GM12878 (cell line): ENCODE measurements around the gene ZBTB3. TPM values are rescaled to one million over a fixed set of nuclear protein-coding genes. Genes with fewer than 3 reads are reported as not detected.

Source experiments
- ATAC-seq: fragments of 200-7000 bp; cut with Tn5 transposase; 3 replicates; pipeline ENCODE4 v1.9.1; 2020; ENCODE audit warnings: mild to moderate bottlenecking, moderate library complexity
- BruUV-seq: library from RNA; stranded (reverse); fragments of 400-500 nt; replicated peaks from 2 replicates; lab custom pipeline; 2021; lab: Mats Ljungman, UMichigan
- CTCF ChIA-PET: fragments of 300-600 bp; sonication (Branson Sonifier 250); formaldehyde crosslinking; extraction: SDS; loops from one replicate; lab custom pipeline; 2021; ENCODE audit warnings: inconsistent platforms; lab: Yijun Ruan, JAX
- POLR2A ChIA-PET: fragments of 350-600 bp; formaldehyde crosslinking; extraction: SDS; loops from one replicate; lab custom pipeline; 2021; ENCODE audit warnings: inconsistent platforms; lab: Charles Lee
- RAD21 ChIA-PET: fragments of 300-600 bp; sonication (Branson Sonifier 250); formaldehyde crosslinking; loops from one replicate; lab custom pipeline; 2023; ENCODE audit warnings: antibody characterized with exemption; ENCODE audit not compliant: unreplicated experiment; lab: Charles Lee
- SMC1A ChIA-PET: fragments of 300-600 bp; sonication (Branson Sonifier 250); formaldehyde crosslinking; loops from one replicate; lab custom pipeline; 2023; ENCODE audit not compliant: unreplicated experiment, uncharacterized antibody; lab: Charles Lee
- DNase-seq: peaks from one replicate; pipeline ENCODE4 v3.0.0-alpha.2; 2011; ENCODE audit warnings: low read depth, low spot score
- FAIRE-seq: peaks from 3 replicates; lab custom pipeline; 2011; peaks lifted over from hg19 to GRCh38; lab: Jason Lieb, UNC
- H2AFZ ChIP-seq: 2 replicates; pipeline ENCODE4 v1.6.0; 2011; ENCODE audit warnings: low read depth, low read length, control low read depth; ENCODE audit not compliant: control insufficient read depth
- H3K27ac ChIP-seq: 2 replicates; pipeline ENCODE4 v1.5.1; 2011; ENCODE audit warnings: control low read depth; ENCODE audit not compliant: control insufficient read depth, insufficient read depth
- H3K27me3 ChIP-seq, 2 experiments: replicated peaks in 1 of 2; 2 replicates each; pipeline versions ENCODE4 v1.6.0 to v1.6.1; 2011; ENCODE audit warnings: low read length in 1 of 2; ENCODE audit not compliant: control insufficient read depth in 2 of 2, insufficient read depth in 2 of 2
- H3K36me3 ChIP-seq, 2 experiments: 2 replicates each; pipeline ENCODE4 v1.5.1; 2011; ENCODE audit warnings: low read length in 1 of 2; ENCODE audit not compliant: control insufficient read depth in 2 of 2, insufficient read depth in 2 of 2
- H3K4me1 ChIP-seq: 2 replicates; pipeline ENCODE4 v1.6.1; 2011; ENCODE audit warnings: mild to moderate bottlenecking, low read length, moderate library complexity, mixed read lengths; ENCODE audit not compliant: control insufficient read depth, insufficient read depth
- H3K4me2 ChIP-seq: 2 replicates; pipeline ENCODE4 v1.6.0; 2011; ENCODE audit warnings: control low read depth; ENCODE audit not compliant: control insufficient read depth, insufficient read depth
- H3K4me3 ChIP-seq: fragments of 200-600 bp; sonication (generic); 2 replicates; pipeline ENCODE4 v1.5.1; 2016
- H3K79me2 ChIP-seq: 2 replicates; pipeline ENCODE4 v1.6.0; 2011; ENCODE audit warnings: low read length; ENCODE audit not compliant: control insufficient read depth, insufficient read depth
- H3K9ac ChIP-seq: 2 replicates; pipeline ENCODE4 v1.8.0; 2011; ENCODE audit warnings: low read length, control low read depth, mixed read lengths; ENCODE audit not compliant: control insufficient read depth, insufficient read depth
- H3K9me3 ChIP-seq: replicated peaks from 3 replicates; pipeline ENCODE4 v1.5.1; 2011; ENCODE audit warnings: mild to moderate bottlenecking, low read length; ENCODE audit not compliant: control insufficient read depth, insufficient read depth
- H4K20me1 ChIP-seq: 2 replicates; pipeline ENCODE4 v1.6.0; 2011; ENCODE audit not compliant: control insufficient read depth, insufficient read depth
- CBX5 ChIP-seq: sonication (generic); IDR thresholded peaks from 2 replicates; pipeline ENCODE4 v1.6.1; 2016; ENCODE audit warnings: low read depth, moderate library complexity, mild to moderate bottlenecking, inconsistent platforms
- CHD2 ChIP-seq: IDR thresholded peaks from 2 replicates; pipeline ENCODE4 v1.6.1; 2011; ENCODE audit warnings: low read depth, low read length, improper control_type of control experiment, borderline replicate concordance
- CREM ChIP-seq: IDR thresholded peaks from 2 replicates; pipeline ENCODE4 v1.6.1; 2014; ENCODE audit warnings: antibody characterized with exemption, low read depth
- EED ChIP-seq: sonication (generic); IDR thresholded peaks from 2 replicates; pipeline ENCODE4 v1.6.1; 2016; ENCODE audit warnings: antibody characterized with exemption, low read depth
- IKZF2 ChIP-seq, 2 experiments: fragments of 450-650 bp; IDR thresholded peaks; 2 replicates each; pipeline ENCODE4 v1.6.1; 2017; ENCODE audit warnings: mild to moderate bottlenecking in 2 of 2, moderate library complexity in 2 of 2
- MEF2B ChIP-seq: fragments of 450-650 bp; IDR thresholded peaks from 2 replicates; pipeline ENCODE4 v1.6.1; 2018; ENCODE audit warnings: mild to moderate bottlenecking, moderate library complexity; ENCODE audit not compliant: partially characterized antibody, poor library complexity, severe bottlenecking
- PAX5 ChIP-seq: IDR thresholded peaks from 2 replicates; pipeline ENCODE4 v1.6.1; 2011; ENCODE audit warnings: low read depth, low read length, borderline replicate concordance
- RB1 ChIP-seq: fragments of 450-650 bp; formaldehyde crosslinking; IDR thresholded peaks from 2 replicates; pipeline ENCODE4 v1.6.1; 2017; ENCODE audit warnings: mild to moderate bottlenecking, borderline replicate concordance
- SREBF2 ChIP-seq: IDR thresholded peaks from 2 replicates; pipeline ENCODE4 v1.6.1; 2012; ENCODE audit warnings: mild to moderate bottlenecking, low read length
- TCF12 ChIP-seq: IDR thresholded peaks from 2 replicates; pipeline ENCODE4 v1.6.1; 2011; ENCODE audit warnings: low read depth, mild to moderate bottlenecking, low read length
- TCF3 ChIP-seq: IDR thresholded peaks from 2 replicates; pipeline ENCODE4 v1.6.1; 2012; ENCODE audit warnings: low read depth, mild to moderate bottlenecking, low read length, borderline replicate concordance; ENCODE audit not compliant: insufficient read depth
- YY1 ChIP-seq: IDR thresholded peaks from 2 replicates; pipeline ENCODE4 v1.6.1; 2011; ENCODE audit warnings: low read depth, mild to moderate bottlenecking, low read length
- ZNF24 ChIP-seq: fragments of 450-650 bp; IDR thresholded peaks from 2 replicates; pipeline ENCODE4 v1.6.1; 2017; ENCODE audit warnings: antibody characterized with exemption, mild to moderate bottlenecking
- WGBS: methylation state at CpG from one replicate; pipeline ENCODE4 v1.1.6; 2016; ENCODE audit warnings: low lambda C conversion rate; ENCODE audit not compliant: insufficient replicate concordance, insufficient coverage; ENCODE audit errors: missing lambda C conversion rate; 5-methylcytosine and 5-hydroxymethylcytosine counted together
- in situ Hi-C: fragments of 300-500 bp; cut with MboI; formaldehyde crosslinking; loops from 9 replicates; pipeline ENCODE4 v1.14.3; 2018; ENCODE audit warnings: mixed read lengths
- intact Hi-C: fragments of 100-400 bp; cut with micrococcal nuclease; formaldehyde crosslinking; loops from one replicate; pipeline ENCODE4 v1.14.2; 2022; ENCODE audit not compliant: unreplicated experiment
- polyA plus RNA-seq, 11 experiments: library from polyadenylated mRNA; depleted of rRNA in 4 of 11; unstranded in 6 of 11; stranded (reverse) in 5 of 11; fragments of >200 nt; fragmentation: Nextera tagmentation in 4 of 11; fragmentation: Illumina TruSeq in 1 of 11; extraction: Ambion mirVana in 4 of 11; extraction: Trizol in 1 of 11; gene quantifications; 1 replicate in 1 of 11; 2 replicates in 10 of 11; pipeline versions ENCODE4 v1.2.1 to v1.2.3, GENCODE V29; 2011 to 2016; ENCODE audit warnings: inconsistent platforms in 2 of 11, missing spikeins in 2 of 11, low read depth in 1 of 11
- total RNA-seq, 4 experiments: library from RNA; depleted of rRNA in 3 of 4; stranded (reverse); fragments of >200 nt in 3 of 4; fragmentation: Illumina TruSeq in 1 of 4; extraction: Trizol in 1 of 4; gene quantifications; 2 replicates each; pipeline versions ENCODE4 v1.2.1 to v1.2.3, GENCODE V29; 2013 to 2021
- TF ChIP-seq, protein P1 (sequence below): fragments of 450-650 bp; IDR thresholded peaks from 2 replicates; pipeline ENCODE4 v1.6.1; 2018; ENCODE audit warnings: mild to moderate bottlenecking, low read depth, moderate library complexity; ENCODE audit not compliant: partially characterized antibody

ZBTB3 gene
- total and polyA plus RNA-seq, 10 of the 15 experiments (the other 5 are each of a cell fraction or from before 2014, with no cell fraction given) = 1.4 to 7.7 (median 4.8) TPM

- TF ChIP-seq TCF12 (no peak), EED (no peak)
These were observed 795 bp downstream of the ZBTB3 start (continued) for GRCh38 chr11:62752994-62753735.

GRCh38 chr11:62752177-62752785 is 1.7 kb downstream of the ZBTB3 start:
- no peak for DNase-seq
- no peak for ATAC-seq
- H3K27me3 ChIP-seq = no peaks in the 10 kb centered on the region
- ChIA-PET POLR2A (interaction anchor here (1.0 to 4.6 kb wide), 9 partner anchors 8 to 131 kb away, joined by 3 to 70 read pairs (median 9); partner anchors contain the start of genes B3GAT3, HNRNPUL2, NXF1 and POLR2G), RAD21 (no interaction called here), CTCF (interaction anchor here (1.0 to 1.2 kb wide), 4 partner anchors 9 to 158 kb away, joined by 3 to 6 read pairs (median 4); partner anchors contain the start of genes HNRNPUL2, POLR2G and TTC9C), SMC1A (interaction anchor here (1.1 to 3.5 kb wide), 5 partner anchors 10 to 78 kb away, joined by 3 to 27 read pairs (median 5); partner anchors contain the start of genes HNRNPUL2 and TTC9C)
- TF ChIP-seq MEF2B = no peak
- TF ChIP-seq SREBF2 = no peak
- no peak for TF ChIP-seq IKZF2 (IDR thresholded peaks at IDR 0.05)
- TF ChIP-seq ZNF24 = no peak
- TF ChIP-seq PAX5 = no peak
- TF ChIP-seq YY1 = no peak
- TF ChIP-seq CBX5 = no peak
- TF ChIP-seq CREM = no peak
- TF ChIP-seq RB1 = no peak
- TF ChIP-seq, protein P1, sequence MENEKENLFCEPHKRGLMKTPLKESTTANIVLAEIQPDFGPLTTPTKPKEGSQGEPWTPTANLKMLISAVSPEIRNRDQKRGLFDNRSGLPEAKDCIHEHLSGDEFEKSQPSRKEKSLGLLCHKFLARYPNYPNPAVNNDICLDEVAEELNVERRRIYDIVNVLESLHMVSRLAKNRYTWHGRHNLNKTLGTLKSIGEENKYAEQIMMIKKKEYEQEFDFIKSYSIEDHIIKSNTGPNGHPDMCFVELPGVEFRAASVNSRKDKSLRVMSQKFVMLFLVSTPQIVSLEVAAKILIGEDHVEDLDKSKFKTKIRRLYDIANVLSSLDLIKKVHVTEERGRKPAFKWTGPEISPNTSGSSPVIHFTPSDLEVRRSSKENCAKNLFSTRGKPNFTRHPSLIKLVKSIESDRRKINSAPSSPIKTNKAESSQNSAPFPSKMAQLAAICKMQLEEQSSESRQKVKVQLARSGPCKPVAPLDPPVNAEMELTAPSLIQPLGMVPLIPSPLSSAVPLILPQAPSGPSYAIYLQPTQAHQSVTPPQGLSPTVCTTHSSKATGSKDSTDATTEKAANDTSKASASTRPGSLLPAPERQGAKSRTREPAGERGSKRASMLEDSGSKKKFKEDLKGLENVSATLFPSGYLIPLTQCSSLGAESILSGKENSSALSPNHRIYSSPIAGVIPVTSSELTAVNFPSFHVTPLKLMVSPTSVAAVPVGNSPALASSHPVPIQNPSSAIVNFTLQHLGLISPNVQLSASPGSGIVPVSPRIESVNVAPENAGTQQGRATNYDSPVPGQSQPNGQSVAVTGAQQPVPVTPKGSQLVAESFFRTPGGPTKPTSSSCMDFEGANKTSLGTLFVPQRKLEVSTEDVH = no peak
- no peak for TF ChIP-seq CHD2
- TF ChIP-seq TCF3 = no peak
- TF ChIP-seq EED = no peak
- H4K20me1 ChIP-seq = no peaks in the 10 kb centered on the region
- H3K27ac ChIP-seq = no peak overlapping the region
- no peak overlapping the region for H3K4me3 ChIP-seq
- in situ Hi-C loops (no loop called here), intact Hi-C loops (no loop called here)
- WGBS = 95% methylated on average over 14 of the region's 14 CpGs
- H3K36me3 ChIP-seq = no peaks in the 10 kb centered on the region; a peak in 1 of 4 replicates
- no TSS peak for BruUV-seq
- FAIRE-seq = no peak
- no peak overlapping the region for H3K4me2 ChIP-seq
- peaks cover 6% of the 10 kb centered on the region for H3K4me1 ChIP-seq
- H3K9ac ChIP-seq = no peak overlapping the region
- no peaks in the 10 kb centered on the region for H3K9me3 ChIP-seq
- no peak overlapping the region for H2AFZ ChIP-seq
- H3K79me2 ChIP-seq = no peaks in the 10 kb centered on the region; the same call in 1 of the 2 replicates
